NCI-H82 treated with DMSO at 0.1 percent for 48 hours (cell line): ENCODE data around the gene TCF25.
"Not testable (repeated sequence)": the region's sequence is repeated elsewhere in the genome, so short reads cannot be mapped to it uniquely, and the experiment has no call there.

Experiments
- DNase-seq: peaks from one replicate; lab custom pipeline; 2025; ENCODE audit not compliant: unreplicated experiment; lab: John Stamatoyannopoulos, UW

Gene TCF25, protein sequence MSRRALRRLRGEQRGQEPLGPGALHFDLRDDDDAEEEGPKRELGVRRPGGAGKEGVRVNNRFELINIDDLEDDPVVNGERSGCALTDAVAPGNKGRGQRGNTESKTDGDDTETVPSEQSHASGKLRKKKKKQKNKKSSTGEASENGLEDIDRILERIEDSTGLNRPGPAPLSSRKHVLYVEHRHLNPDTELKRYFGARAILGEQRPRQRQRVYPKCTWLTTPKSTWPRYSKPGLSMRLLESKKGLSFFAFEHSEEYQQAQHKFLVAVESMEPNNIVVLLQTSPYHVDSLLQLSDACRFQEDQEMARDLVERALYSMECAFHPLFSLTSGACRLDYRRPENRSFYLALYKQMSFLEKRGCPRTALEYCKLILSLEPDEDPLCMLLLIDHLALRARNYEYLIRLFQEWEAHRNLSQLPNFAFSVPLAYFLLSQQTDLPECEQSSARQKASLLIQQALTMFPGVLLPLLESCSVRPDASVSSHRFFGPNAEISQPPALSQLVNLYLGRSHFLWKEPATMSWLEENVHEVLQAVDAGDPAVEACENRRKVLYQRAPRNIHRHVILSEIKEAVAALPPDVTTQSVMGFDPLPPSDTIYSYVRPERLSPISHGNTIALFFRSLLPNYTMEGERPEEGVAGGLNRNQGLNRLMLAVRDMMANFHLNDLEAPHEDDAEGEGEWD

DNA sequence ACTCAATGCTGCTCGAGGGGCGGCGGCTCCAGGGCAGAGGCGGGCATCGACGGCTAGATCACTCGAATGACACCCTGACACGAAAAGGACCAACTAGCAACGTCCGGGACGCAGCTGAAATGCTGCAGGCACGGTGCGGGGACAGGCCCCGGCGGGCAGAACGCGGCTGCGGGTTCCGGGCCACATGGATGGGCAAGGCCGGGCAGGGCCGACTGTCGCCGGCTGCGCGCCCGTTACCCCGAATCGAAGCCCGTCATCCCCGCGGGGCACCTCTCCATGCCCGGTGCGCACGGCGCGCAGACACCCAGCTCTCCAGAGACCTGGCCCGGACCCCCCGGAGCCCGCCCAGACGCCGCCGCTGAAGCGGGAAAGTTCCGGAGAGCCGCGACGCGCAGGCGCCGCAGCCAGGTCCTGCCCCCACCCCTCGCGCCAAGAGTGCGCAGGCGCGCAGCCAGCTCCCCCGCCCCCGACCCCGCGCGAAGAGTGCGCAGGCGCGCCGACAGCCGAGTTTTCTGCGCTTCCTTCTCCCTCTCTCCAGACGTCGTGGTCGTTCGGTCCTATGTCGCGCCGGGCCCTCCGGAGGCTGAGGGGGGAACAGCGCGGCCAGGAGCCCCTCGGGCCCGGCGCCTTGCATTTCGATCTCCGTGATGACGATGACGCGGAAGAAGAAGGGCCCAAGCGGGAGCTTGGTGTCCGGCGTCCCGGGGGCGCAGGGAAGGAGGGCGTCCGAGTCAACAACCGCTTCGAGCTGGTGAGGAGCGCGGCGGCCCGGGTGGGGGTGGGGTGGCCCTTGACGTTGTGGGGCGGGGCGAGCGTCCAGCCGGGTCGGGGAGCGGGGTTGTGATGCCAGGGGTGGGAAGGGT, at the start of gene TCF25:
TSS of gene TCF25 (plus strand) at position 484 of the 863 bp plus-strand sequence. CDS start at position 560, 76 bp downstream.
- peak; percentile 59 for DNase-seq

GRCh38 chr16:89823824-89824148, 49.6 kb upstream of the TCF25 start:
- DNase-seq = not testable (repeated sequence)

DNA sequence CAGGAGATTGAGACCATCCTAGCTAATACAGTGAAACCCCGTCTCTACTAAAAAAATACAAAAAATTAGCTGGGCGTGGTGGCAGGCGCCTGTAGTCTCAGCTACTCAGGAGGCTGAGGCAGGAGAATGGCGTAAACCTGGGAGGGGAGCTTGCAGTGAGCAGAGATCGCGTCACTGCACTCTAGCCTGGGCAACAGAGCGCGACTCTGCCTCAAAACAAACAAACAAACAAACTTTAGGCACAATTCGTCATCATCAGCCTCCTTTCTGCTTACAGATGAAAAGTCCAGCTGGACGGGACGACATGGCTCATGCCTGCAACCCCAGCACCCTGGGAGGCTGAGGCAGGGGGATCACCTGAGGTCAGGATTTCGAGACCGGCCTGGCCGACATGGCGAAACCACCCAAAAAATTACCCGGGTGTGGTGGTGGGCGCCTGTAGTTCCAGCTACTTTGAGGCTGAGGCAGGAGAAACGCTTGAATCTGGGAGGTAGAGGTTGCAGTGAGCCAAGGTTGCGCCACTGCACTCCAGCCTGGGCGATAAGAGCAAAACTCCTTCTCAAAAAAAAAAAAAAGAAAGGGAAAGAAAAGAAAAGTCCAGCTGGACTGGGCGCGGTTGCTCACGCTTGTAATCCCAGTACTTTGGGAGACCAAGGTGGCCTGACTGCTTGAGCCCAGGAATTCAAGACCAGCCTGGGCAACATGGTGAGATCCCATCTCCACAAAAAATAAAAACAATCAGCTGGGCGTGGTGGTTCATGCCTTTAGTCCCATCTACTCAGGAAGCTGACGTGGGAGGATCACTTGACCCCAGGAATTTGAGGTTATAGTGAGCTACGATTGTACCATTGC, 46.6 kb upstream of the TCF25 start:
- DNase-seq = no peak

DNA sequence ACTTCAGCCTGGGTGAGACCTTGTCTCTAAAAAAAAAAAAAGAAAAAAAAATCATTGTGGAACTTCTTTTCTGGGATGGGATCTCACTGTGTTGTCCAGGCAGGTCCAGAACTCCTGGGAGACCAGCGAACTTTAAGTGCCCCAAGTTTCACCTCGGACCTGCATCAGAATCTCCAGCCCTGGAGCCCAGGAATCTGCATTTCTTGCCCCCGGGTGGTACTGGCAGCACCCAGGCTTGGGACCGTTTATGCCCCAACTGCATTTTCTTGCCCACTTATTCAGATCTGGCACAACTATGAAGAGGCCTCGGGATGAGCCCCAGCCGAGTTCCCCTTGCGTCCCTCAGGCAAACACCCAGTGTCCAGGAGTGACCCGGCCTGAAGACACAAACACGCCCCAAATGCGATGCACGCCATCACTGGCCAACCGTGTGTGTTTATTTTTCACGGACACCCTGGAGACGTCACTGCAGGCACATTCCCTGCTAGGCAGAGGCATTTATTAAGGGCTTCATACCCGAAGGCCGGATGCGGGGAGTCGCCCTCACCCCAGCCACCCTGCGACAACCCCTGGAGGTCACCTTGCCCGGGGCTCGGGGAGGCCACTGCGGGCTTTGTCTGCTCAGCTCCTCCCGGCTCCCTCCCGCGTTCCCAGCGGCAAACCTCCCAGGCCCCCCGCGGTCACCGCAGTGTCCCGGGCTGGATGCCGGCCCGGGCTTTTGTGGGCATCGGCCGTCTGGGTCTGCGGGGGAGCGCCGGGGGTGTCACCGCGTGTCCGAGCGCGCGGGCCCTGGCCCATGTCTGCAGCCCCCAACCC, 45.8 kb upstream of the TCF25 start:
- DNase-seq = no peak

GRCh38 chr16:89828199-89828869, 45.1 kb upstream of the TCF25 start, which contains the start of gene SPIRE2:
Gene SPIRE2, plus strand, starts transcription at chr16:89828475. Its CDS starts 76 bp downstream, at chr16:89828551.
- no peak for DNase-seq

- no peak for DNase-seq
These were observed 44.3 kb upstream of the TCF25 start for GRCh38 chr16:89828870-89829629.

DNA sequence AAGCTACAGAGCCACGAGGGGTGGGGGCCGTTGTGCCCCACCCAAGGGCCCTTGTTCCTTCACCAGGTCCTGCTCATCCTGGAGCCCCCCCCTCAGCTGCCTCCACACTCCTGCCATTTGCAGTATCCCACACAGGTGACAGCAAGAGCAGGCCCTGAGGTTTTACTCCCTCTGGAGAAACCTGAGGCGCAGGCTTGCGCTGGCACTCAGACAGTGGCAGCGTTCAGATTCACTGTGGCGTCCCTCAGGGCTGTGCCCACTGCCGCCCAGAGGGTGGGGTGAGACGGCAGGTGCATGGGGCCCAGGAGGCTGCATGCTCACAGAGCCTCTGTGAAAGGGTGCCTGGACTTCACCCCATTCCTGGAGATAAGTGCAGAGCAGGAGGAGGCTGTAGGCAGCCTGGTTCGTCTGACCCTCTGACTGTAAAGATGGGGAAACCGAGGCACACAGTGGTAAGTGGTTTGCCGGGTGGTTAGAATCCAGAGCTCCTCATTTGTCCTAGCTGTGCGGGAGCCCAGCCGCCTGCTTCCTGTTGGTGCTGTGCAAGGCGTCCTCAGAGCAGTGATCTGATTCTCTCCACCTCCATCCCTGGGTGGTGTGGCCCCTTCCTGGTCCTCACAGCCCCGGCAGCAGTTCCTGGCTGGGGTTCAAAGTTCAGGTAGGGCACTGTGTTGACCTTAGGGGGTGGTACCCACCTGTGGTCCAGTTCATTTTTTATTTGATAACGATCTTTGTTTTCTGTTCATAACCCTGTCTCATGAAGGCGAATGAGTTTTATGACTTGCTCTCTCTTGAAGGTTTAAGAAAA, 43.6 kb upstream of the TCF25 start:
- no peak for DNase-seq

GRCh38 chr16:89831810-89832328, 41.5 kb upstream of the TCF25 start:
- no peak for DNase-seq

DNA sequence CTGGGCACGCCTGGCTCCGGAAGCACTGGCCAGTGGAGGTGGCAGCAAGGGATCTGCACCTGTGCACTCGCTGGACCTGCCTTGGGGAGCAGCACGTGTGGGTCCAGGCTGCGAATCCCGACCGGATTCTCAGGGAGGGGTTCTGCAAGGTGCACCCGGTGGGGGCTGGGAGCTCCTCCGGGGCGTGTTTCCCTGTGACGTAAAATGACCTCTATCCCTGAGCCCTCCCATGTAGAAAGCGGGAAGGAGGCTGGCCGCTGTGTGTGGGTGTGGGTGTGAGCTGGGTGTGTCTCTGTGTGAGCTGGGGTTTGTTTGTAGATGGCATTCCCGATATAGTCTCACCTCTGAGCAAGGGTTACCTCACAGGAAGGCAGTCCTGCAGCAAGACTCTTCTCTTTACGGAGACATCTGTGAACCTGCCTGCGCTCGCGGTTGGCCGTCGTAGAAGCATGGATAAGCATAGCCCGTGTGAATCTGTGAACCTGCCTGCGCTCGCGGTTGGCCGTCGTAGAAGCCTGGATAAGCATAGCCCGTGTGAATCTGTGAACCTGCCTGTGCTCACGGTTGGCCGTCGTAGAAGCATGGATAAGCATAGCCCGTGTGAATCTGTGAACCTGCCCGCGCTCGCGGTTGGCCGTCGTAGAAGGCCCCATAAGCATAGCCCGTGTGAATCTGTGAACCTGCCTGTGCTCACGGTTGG, 39.6 kb upstream of the TCF25 start:
- not testable (repeated sequence) for DNase-seq

GRCh38 chr16:89834813-89835363, 38.5 kb upstream of the TCF25 start:
- not testable (repeated sequence) for DNase-seq

- not testable (repeated sequence) for DNase-seq
These were observed 36.9 kb upstream of the TCF25 start for GRCh38 chr16:89836484-89836883.

DNA sequence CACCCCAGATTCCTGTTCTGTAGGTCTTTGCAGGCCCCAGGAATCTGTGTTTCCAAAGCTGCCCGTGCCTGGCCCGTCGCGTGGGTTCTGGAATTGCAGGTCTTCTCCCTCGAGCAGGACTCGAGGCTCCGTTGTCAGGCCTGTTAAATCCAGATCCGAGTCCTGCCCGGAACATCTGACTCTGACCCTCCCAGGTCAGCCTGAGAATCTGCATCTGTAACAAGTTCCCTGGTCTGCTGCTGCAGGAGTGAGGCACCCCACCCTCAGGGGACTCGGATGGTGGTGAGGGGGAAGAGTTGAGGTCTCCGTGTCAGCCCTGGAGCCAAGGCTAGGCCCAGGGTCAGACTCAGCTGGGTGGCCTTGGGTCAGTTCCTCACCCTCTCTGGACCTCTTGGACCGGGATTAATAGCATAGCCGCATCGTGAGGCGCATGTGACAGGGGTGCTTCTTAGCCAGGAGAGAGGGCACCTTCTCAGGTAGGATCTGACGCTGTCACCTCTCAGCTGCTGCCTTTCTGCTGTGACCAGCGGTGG, 36.3 kb upstream of the TCF25 start:
- no peak for DNase-seq

- no peak for DNase-seq
These were observed 32.1 kb upstream of the TCF25 start for GRCh38 chr16:89841275-89841674.

- no peak for DNase-seq
These were observed 30.7 kb upstream of the TCF25 start for GRCh38 chr16:89842471-89843408.
